ENCODE measurements around the gene TWF2.
"Not testable (repeated sequence)": the region's sequence is repeated elsewhere in the genome, so short reads cannot be mapped to it uniquely, and the experiment has no call there.

The TWF2 gene

GRCh38 chr3:52277071-52277964 lies 38.4 kb upstream of the TWF2 start:
- Histone ChIP-seq H3K27me3 (ENCODE audit: control insufficient read depth, insufficient read depth, low read length) (no peaks in the 10 kb centered on the region), H3K9ac (ENCODE audit: low read length) (peak overlapping the region; percentile 92), H3K4me1 (ENCODE audit: control insufficient read depth, low read depth, low read length) (peaks cover 4% of the 10 kb centered on the region), H3K36me3 (ENCODE audit: control insufficient read depth, low read depth, low read length) (peaks cover 7% of the 10 kb centered on the region), H3K9me3 (ENCODE audit: control insufficient read depth, low read depth, low read length) (no peaks in the 10 kb centered on the region), H3K27ac (ENCODE audit: low read length) (peak overlapping the region; percentile 34), H3K4me3 (ENCODE audit: low read length) (peak overlapping the region; percentile 75)

DNA sequence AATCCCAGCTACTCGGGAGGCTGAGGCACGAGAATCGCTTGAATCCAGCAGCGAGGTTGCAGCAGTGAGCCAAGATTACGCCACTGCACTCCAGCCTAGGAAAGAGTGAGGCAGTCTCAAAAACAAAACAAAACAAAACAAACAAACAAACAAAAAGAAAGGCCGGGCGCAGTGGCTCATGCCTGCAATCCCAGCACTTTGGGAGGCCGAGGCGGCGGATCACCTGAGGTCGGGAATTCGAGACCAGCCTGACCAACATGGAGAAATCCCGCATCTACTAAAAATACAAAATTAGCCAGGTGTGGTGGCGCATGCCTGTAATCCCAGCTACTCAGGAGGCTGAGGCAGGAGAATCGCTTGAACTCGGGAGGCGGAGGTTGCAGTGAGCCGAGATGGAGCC lies 35.8 kb upstream of the TWF2 start:
- not testable (repeated sequence) for H3K4me3 ChIP-seq (ENCODE audit: low read length); H3K9ac ChIP-seq (ENCODE audit: low read length); H3K4me1 ChIP-seq (ENCODE audit: control insufficient read depth, low read depth, low read length); H3K27me3 ChIP-seq (ENCODE audit: control insufficient read depth, insufficient read depth, low read length); H3K27ac ChIP-seq (ENCODE audit: low read length); H3K9me3 ChIP-seq (ENCODE audit: control insufficient read depth, low read depth, low read length)
- peaks cover 25% of the 10 kb centered on the region for H3K36me3 ChIP-seq (ENCODE audit: control insufficient read depth, low read depth, low read length)

DNA sequence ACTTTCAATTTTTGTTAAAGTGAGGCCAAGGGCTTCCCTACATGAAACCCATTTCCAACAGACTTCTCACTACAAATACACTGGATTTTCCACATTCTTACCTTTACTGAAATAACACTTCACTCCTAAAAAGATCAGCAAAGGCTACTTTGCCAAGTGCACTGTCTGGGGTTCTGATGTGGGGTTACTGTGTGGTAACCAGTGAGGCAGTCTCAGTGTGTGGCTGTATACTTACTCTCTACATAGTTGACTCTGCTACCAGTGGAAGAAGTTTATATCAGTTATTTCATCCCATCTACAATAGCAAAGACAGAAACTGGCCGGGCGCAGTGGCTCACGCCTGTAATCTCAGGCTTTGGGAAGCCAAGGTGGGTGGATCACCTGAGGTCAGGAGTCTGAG lies 33.9 kb upstream of the TWF2 start:
- H3K27ac ChIP-seq (ENCODE audit: low read length) = no peak overlapping the region
- no peaks in the 10 kb centered on the region for H3K27me3 ChIP-seq (ENCODE audit: control insufficient read depth, insufficient read depth, low read length)
- H3K9me3 ChIP-seq (ENCODE audit: control insufficient read depth, low read depth, low read length) = no peaks in the 10 kb centered on the region
- no peak overlapping the region for H3K4me3 ChIP-seq (ENCODE audit: low read length)
- peaks cover 40% of the 10 kb centered on the region for H3K36me3 ChIP-seq (ENCODE audit: control insufficient read depth, low read depth, low read length)
- H3K9ac ChIP-seq (ENCODE audit: low read length) = no peak overlapping the region
- H3K4me1 ChIP-seq (ENCODE audit: control insufficient read depth, low read depth, low read length) = peaks cover 4% of the 10 kb centered on the region

DNA sequence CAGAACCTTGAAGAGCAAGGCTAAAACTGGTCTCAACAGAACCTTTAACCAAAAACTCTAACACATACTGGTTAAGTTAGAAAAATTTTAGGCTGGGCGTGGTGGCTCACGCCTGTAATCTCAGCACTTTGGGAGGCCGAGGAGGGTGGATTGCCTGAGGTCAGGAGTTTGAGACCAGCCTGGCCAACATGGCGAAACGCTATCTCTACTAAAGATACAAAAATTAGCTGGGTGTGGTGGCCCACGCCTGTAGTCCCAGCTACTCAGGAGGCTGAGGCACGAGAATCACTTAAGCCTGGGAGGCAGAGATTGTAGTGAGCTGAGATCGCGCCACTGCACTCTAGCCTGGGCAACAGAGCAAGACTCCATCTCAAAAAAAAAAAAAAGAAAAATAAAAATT lies 33.2 kb upstream of the TWF2 start:
- H3K27me3 ChIP-seq (ENCODE audit: control insufficient read depth, insufficient read depth, low read length); H3K9ac ChIP-seq (ENCODE audit: low read length); H3K27ac ChIP-seq (ENCODE audit: low read length); H3K9me3 ChIP-seq (ENCODE audit: control insufficient read depth, low read depth, low read length); H3K4me3 ChIP-seq (ENCODE audit: low read length); H3K4me1 ChIP-seq (ENCODE audit: control insufficient read depth, low read depth, low read length): not testable (repeated sequence)
- peaks cover 46% of the 10 kb centered on the region for H3K36me3 ChIP-seq (ENCODE audit: control insufficient read depth, low read depth, low read length)

- H3K4me1 ChIP-seq (ENCODE audit: control insufficient read depth, low read depth, low read length) = no peaks in the 10 kb centered on the region
- H3K4me3 ChIP-seq (ENCODE audit: low read length) = no peak overlapping the region
- no peaks in the 10 kb centered on the region for H3K9me3 ChIP-seq (ENCODE audit: control insufficient read depth, low read depth, low read length)
- H3K27ac ChIP-seq (ENCODE audit: low read length) = no peak overlapping the region
- peaks cover 62% of the 10 kb centered on the region for H3K36me3 ChIP-seq (ENCODE audit: control insufficient read depth, low read depth, low read length)
- H3K9ac ChIP-seq (ENCODE audit: low read length) = no peak overlapping the region
- no peaks in the 10 kb centered on the region for H3K27me3 ChIP-seq (ENCODE audit: control insufficient read depth, insufficient read depth, low read length)
Measured at GRCh38 chr3:52270252-52270754, 31.3 kb upstream of the TWF2 start.

GRCh38 chr3:52269776-52270175 lies 30.8 kb upstream of the TWF2 start:
- H3K4me3 ChIP-seq (ENCODE audit: low read length) = no peak overlapping the region
- H3K27me3 ChIP-seq (ENCODE audit: control insufficient read depth, insufficient read depth, low read length) = no peaks in the 10 kb centered on the region
- H3K36me3 ChIP-seq (ENCODE audit: control insufficient read depth, low read depth, low read length) = peaks cover 65% of the 10 kb centered on the region
- H3K4me1 ChIP-seq (ENCODE audit: control insufficient read depth, low read depth, low read length) = no peaks in the 10 kb centered on the region
- H3K9me3 ChIP-seq (ENCODE audit: control insufficient read depth, low read depth, low read length) = no peaks in the 10 kb centered on the region
- no peak overlapping the region for H3K9ac ChIP-seq (ENCODE audit: low read length)
- no peak overlapping the region for H3K27ac ChIP-seq (ENCODE audit: low read length)

DNA sequence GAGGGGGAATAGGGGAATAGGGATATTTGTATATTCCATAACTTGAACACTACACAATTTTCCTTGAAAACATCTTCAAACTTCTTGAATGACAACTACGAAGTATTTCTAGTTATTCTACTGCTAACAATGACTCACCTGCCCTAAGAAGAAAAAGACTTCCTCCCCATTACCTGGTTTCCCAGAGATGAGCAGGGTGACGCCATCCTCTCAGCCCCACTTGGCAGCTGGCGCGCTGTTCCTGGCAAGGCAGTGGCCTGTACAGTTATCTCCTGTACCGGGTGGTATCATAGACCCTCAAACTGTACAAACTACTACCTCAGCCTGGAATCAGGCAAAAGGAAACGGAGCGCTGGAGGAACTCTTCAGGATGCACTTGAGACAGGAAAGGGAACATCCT lies 29.1 kb upstream of the TWF2 start:
- Histone ChIP-seq H3K4me3 (ENCODE audit: low read length) (no peak overlapping the region), H3K9ac (ENCODE audit: low read length) (no peak overlapping the region), H3K27me3 (ENCODE audit: control insufficient read depth, insufficient read depth, low read length) (no peaks in the 10 kb centered on the region), H3K27ac (ENCODE audit: low read length) (no peak overlapping the region), H3K36me3 (ENCODE audit: control insufficient read depth, low read depth, low read length) (peaks cover 80% of the 10 kb centered on the region), H3K9me3 (ENCODE audit: control insufficient read depth, low read depth, low read length) (no peaks in the 10 kb centered on the region), H3K4me1 (ENCODE audit: control insufficient read depth, low read depth, low read length) (no peaks in the 10 kb centered on the region)

GRCh38 chr3:52265387-52265786 lies 26.4 kb upstream of the TWF2 start:
- Histone ChIP-seq H3K9ac (ENCODE audit: low read length) (no peak overlapping the region), H3K27ac (ENCODE audit: low read length) (no peak overlapping the region)

GRCh38 chr3:52262447-52262846 lies 23.5 kb upstream of the TWF2 start:
- Histone ChIP-seq H3K27me3 (ENCODE audit: control insufficient read depth, insufficient read depth, low read length) (no peaks in the 10 kb centered on the region), H3K27ac (ENCODE audit: low read length) (no peak overlapping the region), H3K36me3 (ENCODE audit: control insufficient read depth, low read depth, low read length) (peaks cover 93% of the 10 kb centered on the region), H3K4me1 (ENCODE audit: control insufficient read depth, low read depth, low read length) (no peaks in the 10 kb centered on the region), H3K4me3 (ENCODE audit: low read length) (no peak overlapping the region), H3K9me3 (ENCODE audit: control insufficient read depth, low read depth, low read length) (no peaks in the 10 kb centered on the region), H3K9ac (ENCODE audit: low read length) (no peak overlapping the region)

More at GRCh38 chr3:52265387-52265786, 26.4 kb upstream of the TWF2 start:
- H3K4me3 ChIP-seq (ENCODE audit: low read length) = no peak overlapping the region
- H3K27me3 ChIP-seq (ENCODE audit: control insufficient read depth, insufficient read depth, low read length) = no peaks in the 10 kb centered on the region
- peaks cover 89% of the 10 kb centered on the region for H3K36me3 ChIP-seq (ENCODE audit: control insufficient read depth, low read depth, low read length)
- H3K4me1 ChIP-seq (ENCODE audit: control insufficient read depth, low read depth, low read length) = no peaks in the 10 kb centered on the region
- no peaks in the 10 kb centered on the region for H3K9me3 ChIP-seq (ENCODE audit: control insufficient read depth, low read depth, low read length)

- no peaks in the 10 kb centered on the region for H3K9me3 ChIP-seq (ENCODE audit: control insufficient read depth, low read depth, low read length)
- H3K4me3 ChIP-seq (ENCODE audit: low read length) = no peak overlapping the region
- no peaks in the 10 kb centered on the region for H3K4me1 ChIP-seq (ENCODE audit: control insufficient read depth, low read depth, low read length)
- peaks cover 95% of the 10 kb centered on the region for H3K36me3 ChIP-seq (ENCODE audit: control insufficient read depth, low read depth, low read length)
- no peaks in the 10 kb centered on the region for H3K27me3 ChIP-seq (ENCODE audit: control insufficient read depth, insufficient read depth, low read length)
- no peak overlapping the region for H3K27ac ChIP-seq (ENCODE audit: low read length)
- no peak overlapping the region for H3K9ac ChIP-seq (ENCODE audit: low read length)
Measured at GRCh38 chr3:52259448-52259847, 20.5 kb upstream of the TWF2 start.

DNA sequence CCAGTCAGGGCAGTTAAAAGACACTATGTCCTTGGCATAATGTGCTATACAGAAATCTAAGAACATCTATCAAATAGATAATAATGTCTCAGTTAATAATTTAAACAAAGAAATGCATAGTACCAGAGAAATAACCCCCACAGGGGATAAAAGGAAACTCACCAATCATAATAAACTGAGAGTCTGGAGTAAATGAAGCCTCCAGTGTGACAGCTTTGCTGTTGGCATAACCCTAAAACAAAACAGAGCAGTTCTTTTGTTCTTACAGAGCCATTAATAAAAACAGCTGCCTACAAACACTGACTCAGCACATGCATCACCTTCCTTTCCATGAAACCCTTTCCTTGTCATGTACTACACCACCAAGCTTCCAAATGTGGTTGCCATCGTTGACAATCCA lies 20.1 kb upstream of the TWF2 start:
- Histone ChIP-seq H3K27me3 (ENCODE audit: control insufficient read depth, insufficient read depth, low read length) (no peaks in the 10 kb centered on the region), H3K36me3 (ENCODE audit: control insufficient read depth, low read depth, low read length) (peaks cover 95% of the 10 kb centered on the region), H3K4me3 (ENCODE audit: low read length) (no peak overlapping the region), H3K27ac (ENCODE audit: low read length) (no peak overlapping the region), H3K9ac (ENCODE audit: low read length) (no peak overlapping the region), H3K4me1 (ENCODE audit: control insufficient read depth, low read depth, low read length) (no peaks in the 10 kb centered on the region), H3K9me3 (ENCODE audit: control insufficient read depth, low read depth, low read length) (no peaks in the 10 kb centered on the region)

DNA sequence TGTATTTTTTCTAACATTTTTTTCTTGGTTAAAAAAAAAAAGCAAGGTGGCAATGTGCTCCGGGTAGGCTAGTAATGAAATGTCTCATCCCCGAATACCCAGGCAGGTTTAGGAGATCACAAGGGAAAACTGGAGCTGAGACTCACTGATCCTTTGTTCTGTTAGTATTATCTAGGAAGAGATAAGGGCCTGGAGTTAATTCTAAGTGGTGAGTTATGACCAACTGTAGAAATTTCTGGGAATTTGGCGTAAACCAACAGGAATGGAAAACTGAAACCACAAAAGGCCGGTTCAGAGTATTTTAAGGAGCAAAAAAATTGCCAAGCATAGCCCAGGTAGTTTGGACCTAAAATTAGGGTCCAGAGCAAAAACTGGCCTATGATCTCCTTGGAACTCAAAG lies 19.0 kb upstream of the TWF2 start:
- H3K27ac ChIP-seq (ENCODE audit: low read length) = no peak overlapping the region
- no peak overlapping the region for H3K4me3 ChIP-seq (ENCODE audit: low read length)
- no peaks in the 10 kb centered on the region for H3K27me3 ChIP-seq (ENCODE audit: control insufficient read depth, insufficient read depth, low read length)
- H3K36me3 ChIP-seq (ENCODE audit: control insufficient read depth, low read depth, low read length) = peaks cover 95% of the 10 kb centered on the region
- H3K9ac ChIP-seq (ENCODE audit: low read length) = no peak overlapping the region
- no peaks in the 10 kb centered on the region for H3K9me3 ChIP-seq (ENCODE audit: control insufficient read depth, low read depth, low read length)
- no peaks in the 10 kb centered on the region for H3K4me1 ChIP-seq (ENCODE audit: control insufficient read depth, low read depth, low read length)
